Measurements from ENCODE around the gene MPZL1. TPM values are rescaled to one million over a fixed set of nuclear protein-coding genes. Genes with fewer than 3 reads are reported as not detected.

Gene MPZL1
- total and polyA plus RNA-seq, 9 donors: 30.3 to 180 (median 80.1) TPM

GRCh38 chr1:167761400-167761799, 39.6 kb downstream of the MPZL1 start:
- DNase-seq: no peak
- intact Hi-C loops (cut with DNase I): no loop called here
- 50 to 60% (median 54%) methylated on average over 2 of the region's 2 CpGs for WGBS, 3 donors
- Histone ChIP-seq H3K9me3 (no peaks in the 10 kb centered on the region), H3K4me3 (no peak overlapping the region), H3K4me1 (ENCODE audit: insufficient read depth) (peaks cover 8% of the 10 kb centered on the region), H3K36me3 (no peaks in the 10 kb centered on the region), H3K27ac (no peak overlapping the region), H3K27me3 (no peaks in the 10 kb centered on the region)
- TF ChIP-seq POLR2A (IDR thresholded peaks at IDR 0.05): no peak
- no peak for TF ChIP-seq CTCF (IDR thresholded peaks at IDR 0.05)
- no peak for TF ChIP-seq EP300 (IDR thresholded peaks at IDR 0.05)

GRCh38 chr1:167762061-167762746, 40.4 kb downstream of the MPZL1 start:
- DNase-seq: no peak
- intact Hi-C loops (cut with DNase I): no loop called here
- Histone ChIP-seq H3K36me3 (no peaks in the 10 kb centered on the region), H3K27ac (no peak overlapping the region), H3K27me3 (no peaks in the 10 kb centered on the region), H3K9me3 (no peaks in the 10 kb centered on the region), H3K4me3 (no peak overlapping the region), H3K4me1 (ENCODE audit: insufficient read depth) (peaks cover 3% of the 10 kb centered on the region)
- 90 to 96% (median 95%) methylated on average over 8 of the region's 8 CpGs for WGBS, 3 donors
- TF ChIP-seq EP300 (IDR thresholded peaks at IDR 0.05) (no peak), CTCF (IDR thresholded peaks at IDR 0.05) (no peak), POLR2A (IDR thresholded peaks at IDR 0.05) (no peak)

- Histone ChIP-seq H3K9me3 (no peaks in the 10 kb centered on the region), H3K4me3 (no peak overlapping the region), H3K27ac (no peak overlapping the region), H3K36me3 (no peaks in the 10 kb centered on the region), H3K4me1 (ENCODE audit: insufficient read depth) (peaks cover 3% of the 10 kb centered on the region), H3K27me3 (no peaks in the 10 kb centered on the region)
- intact Hi-C loops (cut with DNase I): no loop called here
- DNase-seq: no peak
- WGBS, 3 donors: 29 to 34% (median 33%) methylated on average over 5 of the region's 5 CpGs
- TF ChIP-seq POLR2A (IDR thresholded peaks at IDR 0.05): no peak
These were observed 41.9 kb downstream of the MPZL1 start for GRCh38 chr1:167763525-167764220.

- H3K27me3 ChIP-seq: no peaks in the 10 kb centered on the region
- no peak overlapping the region for H3K27ac ChIP-seq
- no peak for DNase-seq
- no peak for TF ChIP-seq CTCF (IDR thresholded peaks at IDR 0.05)
- no peak for TF ChIP-seq EP300 (IDR thresholded peaks at IDR 0.05)
- no peak for TF ChIP-seq POLR2A (IDR thresholded peaks at IDR 0.05)
- no peaks in the 10 kb centered on the region for H3K9me3 ChIP-seq
- WGBS, 3 donors: 91 to 96% (median 94%) methylated on average over 5 of the region's 5 CpGs
- H3K4me1 ChIP-seq (ENCODE audit: insufficient read depth): peaks cover 3% of the 10 kb centered on the region
- intact Hi-C loops (cut with DNase I): no loop called here
- no peaks in the 10 kb centered on the region for H3K36me3 ChIP-seq
- H3K4me3 ChIP-seq: no peak overlapping the region
These were observed 42.9 kb downstream of the MPZL1 start for GRCh38 chr1:167764458-167765330.

All from ovary (tissue), 9 donors.